Diencephalon (tissue), 1 donor: ENCODE results near the gene SNED1. TPM values are rescaled to one million over a fixed set of nuclear protein-coding genes. Genes with fewer than 3 reads are reported as not detected.

Experiments
- small RNA-seq: library from RNA; depleted of rRNA; stranded (forward); fragments of <200 nt; gene quantifications from one replicate; pipeline ENCODE3, GENCODE V24; 2014
- total RNA-seq: library from RNA; depleted of rRNA; stranded (reverse); fragments of >200 nt; gene quantifications from one replicate; pipeline ENCODE4 v1.2.3, GENCODE V29; 2014

Gene SNED1
- total RNA-seq: 6.5 TPM

DNA sequence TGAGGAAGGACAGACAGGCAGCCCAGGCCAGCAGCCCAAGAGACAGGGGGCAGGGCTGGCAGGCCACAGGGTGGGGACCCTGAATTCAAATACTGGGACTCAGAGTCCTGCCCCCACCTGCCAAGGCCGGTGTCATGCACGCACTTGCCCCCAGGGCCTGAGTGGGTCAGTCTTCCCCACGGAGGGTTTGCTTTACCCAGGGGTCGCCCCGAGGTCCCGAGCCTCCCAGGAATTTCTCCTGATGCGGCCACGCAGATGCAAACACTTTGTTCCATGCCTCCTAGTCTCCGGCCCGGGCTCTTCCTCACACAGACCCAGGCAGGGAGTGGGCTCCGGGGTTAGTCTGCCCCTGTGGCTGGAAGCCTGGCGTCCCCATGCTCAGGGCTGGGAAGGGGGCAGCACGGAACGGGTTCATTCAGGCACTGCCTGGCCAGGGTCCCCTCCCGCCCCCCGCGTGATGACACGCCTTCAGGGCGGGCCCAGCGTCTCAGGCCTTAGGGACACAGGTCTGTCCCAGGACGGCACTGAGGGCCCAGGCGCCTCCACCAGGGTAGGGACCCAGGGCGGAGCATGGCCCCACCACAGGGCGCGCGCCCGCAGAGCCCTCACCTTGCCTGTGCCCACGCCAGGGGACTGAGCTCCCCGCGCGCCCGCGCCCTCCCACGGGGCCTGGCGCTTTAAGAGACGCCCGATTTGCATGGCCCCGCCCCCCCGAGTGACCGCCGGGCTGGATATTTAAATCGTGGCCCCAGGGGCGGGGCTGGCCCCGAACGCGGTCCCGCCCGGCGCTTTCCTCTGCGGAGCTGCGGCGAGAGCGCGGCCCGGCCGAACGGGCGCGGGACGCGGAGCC, at the start of gene SNED1:
Gene SNED1 (plus strand): TSS at position 763 of the 850 bp plus-strand sequence. CDS start 220 bp downstream, outside the sequence.

DNA sequence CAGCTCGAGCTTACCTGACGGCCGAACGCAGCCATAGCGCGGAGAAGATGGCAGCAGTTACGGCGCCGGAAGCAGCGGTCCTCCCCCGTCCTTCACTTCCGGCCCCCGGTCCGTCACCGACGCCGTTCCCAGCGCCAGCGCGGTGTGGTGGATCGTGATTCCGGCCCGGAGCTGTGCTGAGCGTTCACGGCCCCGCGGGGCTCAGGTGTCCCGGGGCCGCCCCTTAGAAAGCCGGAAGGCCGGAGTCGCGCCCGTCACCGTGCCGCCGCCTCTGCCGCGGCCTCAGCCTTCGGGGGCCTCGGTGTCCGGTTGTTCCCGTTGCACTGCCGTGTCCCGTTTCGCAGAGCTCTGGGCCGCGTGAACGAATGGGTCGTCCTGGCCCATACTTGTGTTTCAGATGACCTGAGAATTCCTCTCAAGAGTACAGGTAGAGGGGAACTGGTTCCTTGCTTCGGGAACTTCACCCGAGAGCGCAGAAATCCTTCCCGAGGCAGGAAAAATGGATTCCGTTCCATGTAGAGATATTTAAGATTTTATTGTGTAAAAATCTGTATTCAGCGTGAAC, 103.9 kb downstream of the SNED1 start, which contains the start of gene MTERF4:
Gene MTERF4 (minus strand): TSS at position 49 of the 565 bp plus-strand sequence. CDS start 14 bp downstream, at position 35.

Small RNAs within 50 kb of the gene (small RNA-seq; reads per million reads assigned to genes)
- not detected for gene AC005237.2

Other genes starting within 250 kb of the SNED1 start
- gene KIF1A, start 178.4 kb upstream of the SNED1 start, total RNA-seq: 358 TPM
- gene AGXT, start 129.8 kb upstream of the SNED1 start, total RNA-seq: not detected
- not detected for gene MAB21L4, start 102.5 kb upstream of the SNED1 start, total RNA-seq
- 1.4 TPM for gene CROCC2, start 92.3 kb upstream of the SNED1 start, total RNA-seq
- 37.6 TPM for gene MTERF4, start 103.7 kb downstream of the SNED1 start, total RNA-seq
- 14.3 TPM for gene PASK, start 150.9 kb downstream of the SNED1 start, total RNA-seq
- gene PPP1R7, start 151.8 kb downstream of the SNED1 start, total RNA-seq: 62.7 TPM
- gene ANO7, start 190.1 kb downstream of the SNED1 start, total RNA-seq: 0.46 TPM